IMR-90 (cell line): Measurements from ENCODE around the gene RNU6-7. TPM values are rescaled to one million over a fixed set of nuclear protein-coding genes. Genes with fewer than 3 reads are reported as not detected.

Source experiments
- ATAC-seq: fragments of 200-7000 bp; cut with Tn5 transposase; 2 replicates; pipeline ENCODE4 v1.9.1; 2020; ENCODE audit warnings: low read depth, mild to moderate bottlenecking, moderate library complexity
- BruUV-seq: library from RNA; stranded (reverse); fragments of 400-500 nt; replicated peaks from 2 replicates; lab custom pipeline; 2021; lab: Mats Ljungman, UMichigan
- CTCF ChIA-PET: fragments of 300-600 bp; formaldehyde crosslinking; extraction: SDS; loops from one replicate; lab custom pipeline; 2021; ENCODE audit warnings: antibody characterized with exemption; lab: Yijun Ruan, JAX
- POLR2A ChIA-PET: fragments of 300-600 bp; sonication (Branson Sonifier 250); formaldehyde crosslinking; loops from one replicate; lab custom pipeline; 2022; ENCODE audit warnings: antibody characterized with exemption; ENCODE audit not compliant: unreplicated experiment; lab: Charles Lee
- DNase-seq: peaks from one replicate; pipeline ENCODE4 v3.0.0; 2013
- H2AFZ ChIP-seq: replicated peaks from 2 replicates; pipeline ENCODE3; 2013; ENCODE audit warnings: low read length, mild to moderate bottlenecking; ENCODE audit not compliant: poor library complexity
- H2AK5ac ChIP-seq: 2 replicates; pipeline ENCODE4 v1.6.1; 2013; ENCODE audit warnings: low read depth, low read length, inconsistent platforms
- H2AK9ac ChIP-seq: replicated peaks from 2 replicates; pipeline ENCODE3; 2013; ENCODE audit warnings: mild to moderate bottlenecking, low read depth, low read length, moderate library complexity; ENCODE audit not compliant: poor library complexity
- H2BK120ac ChIP-seq: 2 replicates; pipeline ENCODE4 v1.6.1; 2013; ENCODE audit warnings: low read depth, low read length, inconsistent platforms
- H2BK15ac ChIP-seq: 3 replicates; pipeline ENCODE4 v1.6.1; 2013; ENCODE audit warnings: low read depth, low read length, inconsistent platforms
- H2BK20ac ChIP-seq: 2 replicates; pipeline ENCODE4 v1.6.1; 2013; ENCODE audit warnings: low read depth, mild to moderate bottlenecking, inconsistent platforms, low read length, moderate library complexity
- H2BK5ac ChIP-seq: 2 replicates; pipeline ENCODE4 v1.6.1; 2013; ENCODE audit warnings: mild to moderate bottlenecking, low read depth, low read length, inconsistent platforms; ENCODE audit not compliant: poor library complexity, severe bottlenecking
- H3K14ac ChIP-seq: replicated peaks from 2 replicates; pipeline ENCODE4 v1.6.1; 2013; ENCODE audit warnings: low read depth, low read length, inconsistent platforms
- H3K18ac ChIP-seq: 2 replicates; pipeline ENCODE4 v1.6.1; 2013; ENCODE audit warnings: low read depth, low read length, control low read depth
- H3K23ac ChIP-seq: 2 replicates; pipeline ENCODE4 v1.6.1; 2013; ENCODE audit warnings: low read depth, low read length, inconsistent platforms
- H3K27ac ChIP-seq: 2 replicates; pipeline ENCODE4 v1.5.1; 2013; ENCODE audit warnings: mild to moderate bottlenecking, control low read depth, low read length; ENCODE audit not compliant: insufficient read depth
- H3K27me3 ChIP-seq: 2 replicates; pipeline ENCODE4 v1.6.1; 2013; ENCODE audit warnings: low read length; ENCODE audit not compliant: control insufficient read depth, insufficient read depth
- H3K36me3 ChIP-seq: 2 replicates; pipeline ENCODE4 v1.6.1; 2013; ENCODE audit warnings: low read length, mixed read lengths; ENCODE audit not compliant: control insufficient read depth, insufficient read depth
- H3K4ac ChIP-seq: 2 replicates; pipeline ENCODE4 v1.6.1; 2013; ENCODE audit warnings: low read depth, low read length, inconsistent platforms
- H3K4me1 ChIP-seq: 2 replicates; pipeline ENCODE4 v1.6.1; 2013; ENCODE audit warnings: low read length, mixed read lengths; ENCODE audit not compliant: control insufficient read depth, insufficient read depth
- H3K4me2 ChIP-seq: 2 replicates; pipeline ENCODE4 v1.6.1; 2013; ENCODE audit warnings: low read depth, mild to moderate bottlenecking, control low read depth, low read length, moderate library complexity
- H3K4me3 ChIP-seq: 2 replicates; pipeline ENCODE4 v1.5.1; 2013; ENCODE audit warnings: low read depth, mild to moderate bottlenecking, control low read depth, low read length, moderate library complexity; ENCODE audit not compliant: insufficient read depth
- H3K56ac ChIP-seq: 2 replicates; pipeline ENCODE4 v1.6.1; 2013; ENCODE audit warnings: low read length, inconsistent platforms; ENCODE audit not compliant: insufficient read depth; ENCODE audit errors: extremely low read depth
- H3K79me1 ChIP-seq, 2 experiments: 2 replicates each; pipeline ENCODE4 v1.6.1; 2013; ENCODE audit warnings: low read length in 2 of 2, inconsistent platforms in 1 of 2, low read depth in 1 of 2
- H3K9ac ChIP-seq: 2 replicates; pipeline ENCODE4 v1.6.1; 2013; ENCODE audit warnings: low read depth, low read length, control low read depth
- H3K9me1 ChIP-seq: 2 replicates; pipeline ENCODE4 v1.6.1; 2013; ENCODE audit warnings: low read length, inconsistent platforms; ENCODE audit not compliant: insufficient read depth
- H3K9me3 ChIP-seq: 2 replicates; pipeline ENCODE4 v1.6.1; 2013; ENCODE audit warnings: low read length; ENCODE audit not compliant: control insufficient read depth, insufficient read depth
- H4K20me1 ChIP-seq: 2 replicates; pipeline ENCODE4 v1.6.1; 2013; ENCODE audit warnings: low read length, inconsistent platforms; ENCODE audit not compliant: insufficient read depth
- H4K5ac ChIP-seq: 2 replicates; pipeline ENCODE4 v1.6.1; 2013; ENCODE audit warnings: mild to moderate bottlenecking, low read depth, low read length, control low read depth
- H4K8ac ChIP-seq, 2 experiments: 2 replicates each; pipeline ENCODE4 v1.6.1; 2013; ENCODE audit warnings: low read depth in 2 of 2, low read length in 2 of 2, control low read depth in 1 of 2, inconsistent platforms in 1 of 2
- H4K91ac ChIP-seq: 2 replicates; pipeline ENCODE4 v1.6.1; 2013; ENCODE audit warnings: low read depth, low read length, inconsistent platforms; ENCODE audit not compliant: insufficient read depth
- BHLHE40 ChIP-seq: fragments of 150-350 bp; IDR thresholded peaks from 2 replicates; pipeline ENCODE4 v1.6.1; 2016; ENCODE audit warnings: mild to moderate bottlenecking, low read depth, low read length
- CEBPB ChIP-seq: IDR thresholded peaks from 2 replicates; pipeline ENCODE4 v1.6.1; 2012; ENCODE audit warnings: low read depth, low read length, improper control_type of control experiment
- CHD1 ChIP-seq: IDR thresholded peaks from 2 replicates; pipeline ENCODE4 v1.6.1; 2012; ENCODE audit warnings: low read depth, low read length, improper control_type of control experiment
- FOS ChIP-seq: fragments of 150-350 bp; IDR thresholded peaks from 2 replicates; pipeline ENCODE4 v1.6.1; 2016; ENCODE audit warnings: low read depth, low read length
- MAFK ChIP-seq: IDR thresholded peaks from 2 replicates; pipeline ENCODE4 v1.6.1; 2012; ENCODE audit warnings: low read depth, low read length, improper control_type of control experiment
- MAZ ChIP-seq: IDR thresholded peaks from 2 replicates; pipeline ENCODE4 v1.6.1; 2012; ENCODE audit warnings: low read depth, mild to moderate bottlenecking, low read length, improper control_type of control experiment, moderate library complexity, borderline replicate concordance
- MXI1 ChIP-seq: IDR thresholded peaks from 2 replicates; pipeline ENCODE4 v1.6.1; 2012; ENCODE audit warnings: low read depth, mild to moderate bottlenecking, low read length, moderate library complexity, borderline replicate concordance
- NFE2L2 ChIP-seq: fragments of 150-350 bp; IDR thresholded peaks from 2 replicates; pipeline ENCODE4 v1.6.1; 2016; ENCODE audit warnings: low read depth, mild to moderate bottlenecking, low read length
- RAD21 ChIP-seq: IDR thresholded peaks from 2 replicates; pipeline ENCODE4 v1.6.1; 2012; ENCODE audit warnings: low read length, improper control_type of control experiment
- RCOR1 ChIP-seq: IDR thresholded peaks from 2 replicates; pipeline ENCODE4 v1.6.1; 2012; ENCODE audit warnings: mild to moderate bottlenecking, low read length, improper control_type of control experiment; ENCODE audit not compliant: insufficient replicate concordance
- RFX5 ChIP-seq: IDR thresholded peaks from 2 replicates; pipeline ENCODE4 v1.8.0; 2012; ENCODE audit warnings: low read depth, mild to moderate bottlenecking, low read length, moderate library complexity
- SMC3 ChIP-seq: fragments of 150-350 bp; IDR thresholded peaks from 2 replicates; pipeline ENCODE4 v1.6.1; 2016; ENCODE audit warnings: low read depth, mild to moderate bottlenecking, antibody characterized with exemption, low read length, moderate library complexity
- USF2 ChIP-seq: fragments of 150-350 bp; IDR thresholded peaks from 2 replicates; pipeline ENCODE4 v1.6.1; 2017; ENCODE audit warnings: mild to moderate bottlenecking, antibody characterized with exemption, low read length, low read depth
- WGBS, 2 experiments: methylation state at CpG; one replicate each; pipeline versions ENCODE4 v1.1.5 to v1.1.7; 2013; ENCODE audit warnings: missing lambda C conversion rate in 2 of 2; ENCODE audit not compliant: insufficient read length in 1 of 2; ENCODE audit errors: extremely low coverage in 2 of 2; 5-methylcytosine and 5-hydroxymethylcytosine counted together
- dilution Hi-C: fragments of 300-500 bp; cut with HindIII; formaldehyde crosslinking; loops from one replicate; pipeline ENCODE4 v1.14.3; 2018; ENCODE audit warnings: low sequenced_read_pairs; ENCODE audit not compliant: unreplicated experiment
- in situ Hi-C: fragments of 300-500 bp; cut with MboI; formaldehyde crosslinking; loops from 3 replicates; pipeline ENCODE4 v1.14.3; 2019; ENCODE audit warnings: low sequenced_read_pairs, inconsistent platforms, mixed read lengths
- intact Hi-C: fragments of 100-400 bp; cut with micrococcal nuclease; formaldehyde crosslinking; loops from 2 replicates; pipeline ENCODE4 v1.10.0; 2022
- polyA plus RNA-seq, 3 experiments: library from polyadenylated mRNA; depleted of rRNA; stranded (reverse); fragments of >200 nt; gene quantifications; 2 replicates each; pipeline ENCODE4 v1.2.3, GENCODE V29; 2012; ENCODE audit warnings: low replicate concordance in 1 of 3
- total RNA-seq: library from RNA; depleted of rRNA; stranded (reverse); fragments of >200 nt; gene quantifications from 2 replicates; pipeline ENCODE4 v1.2.3, GENCODE V29; 2012
- TF ChIP-seq, protein P1 (sequence below): fragments of 150-350 bp; IDR thresholded peaks from 2 replicates; pipeline ENCODE4 v1.6.1; 2016; ENCODE audit warnings: low read depth, mild to moderate bottlenecking, low read length, moderate library complexity, borderline replicate concordance

Gene RNU6-7
- total and polyA plus RNA-seq, 2 of the 4 experiments (the other 2 are of a cell fraction): not detected

DNA sequence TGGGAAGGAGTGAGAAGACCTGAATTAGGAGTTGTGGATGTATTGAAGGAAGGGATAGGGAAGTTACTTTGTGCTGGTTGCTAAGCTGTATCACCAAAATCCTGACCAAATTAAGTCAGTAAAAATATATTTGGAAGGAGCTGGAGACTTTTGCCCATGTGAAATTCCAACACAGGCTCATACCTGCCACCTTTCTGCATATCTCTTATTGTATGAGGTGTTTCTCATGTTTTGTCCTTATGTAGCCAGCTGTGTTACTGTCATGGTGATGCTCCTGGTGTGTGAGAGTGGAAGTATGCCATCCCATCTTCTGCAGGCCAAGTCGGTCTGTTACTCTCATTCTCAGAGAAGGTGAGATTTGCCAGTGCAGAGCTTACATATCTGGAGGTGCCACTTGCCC, 30.6 kb downstream of the RNU6-7 start:
- Histone ChIP-seq H3K14ac (no peak overlapping the region), H3K27ac (no peak overlapping the region), H2AK9ac (no peak overlapping the region), H2AFZ (no peak overlapping the region), H3K4me1 (peaks cover 8% of the 10 kb centered on the region), H3K56ac (no peak overlapping the region), H3K9me3 (no peaks in the 10 kb centered on the region), H3K79me1 (no peaks in the 10 kb centered on the region), H3K4ac (no peak overlapping the region), H3K36me3 (no peaks in the 10 kb centered on the region), H4K91ac (no peak overlapping the region), H3K9ac (no peak overlapping the region), H2BK5ac (no peak overlapping the region), H4K5ac (no peak overlapping the region), H3K18ac (no peak overlapping the region), H3K23ac (no peak overlapping the region), H3K4me3 (no peak overlapping the region), H3K27me3 (no peaks in the 10 kb centered on the region), H2AK5ac (no peak overlapping the region), H2BK120ac (no peak overlapping the region), H3K4me2 (no peak overlapping the region), H4K20me1 (no peaks in the 10 kb centered on the region), H3K9me1 (peaks cover 8% of the 10 kb centered on the region; the same call in 1 of the 2 replicates), H2BK15ac (no peak overlapping the region), H2BK20ac (no peak overlapping the region), H4K8ac (no peak overlapping the region)
- dilution Hi-C loops (no loop called here), intact Hi-C loops (no loop called here), in situ Hi-C loops (loop anchor here (25.0 kb wide), 1 partner anchor 295 kb away; no protein-coding TSS in a partner anchor)
- no CpG with 5 or more reads among the region's 1 CpG for WGBS, 2 experiments
- no peak for ATAC-seq
- TF ChIP-seq RAD21 (no peak), MAFK (no peak), USF2 (no peak), CEBPB (no peak), RFX5 (no peak), MXI1 (no peak), RCOR1 (no peak), SMC3 (no peak), NFE2L2 (no peak), CHD1 (no peak), MAZ (no peak), FOS (no peak), BHLHE40 (no peak)
- TF ChIP-seq, protein P1, sequence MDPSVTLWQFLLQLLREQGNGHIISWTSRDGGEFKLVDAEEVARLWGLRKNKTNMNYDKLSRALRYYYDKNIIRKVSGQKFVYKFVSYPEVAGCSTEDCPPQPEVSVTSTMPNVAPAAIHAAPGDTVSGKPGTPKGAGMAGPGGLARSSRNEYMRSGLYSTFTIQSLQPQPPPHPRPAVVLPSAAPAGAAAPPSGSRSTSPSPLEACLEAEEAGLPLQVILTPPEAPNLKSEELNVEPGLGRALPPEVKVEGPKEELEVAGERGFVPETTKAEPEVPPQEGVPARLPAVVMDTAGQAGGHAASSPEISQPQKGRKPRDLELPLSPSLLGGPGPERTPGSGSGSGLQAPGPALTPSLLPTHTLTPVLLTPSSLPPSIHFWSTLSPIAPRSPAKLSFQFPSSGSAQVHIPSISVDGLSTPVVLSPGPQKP: no peak
- DNase-seq: no peak
- CTCF ChIA-PET: interaction anchor here (1.1 kb wide), 1 partner anchor 22 kb away, joined by 3 read pairs; no protein-coding TSS in a partner anchor
- POLR2A ChIA-PET: no interaction called here
- BruUV-seq: no TSS peak
